ENCODE measurements around the gene PTPRU. TPM values are rescaled to one million over a fixed set of nuclear protein-coding genes. Genes with fewer than 3 reads are reported as not detected.

Gene PTPRU
- total RNA-seq, 1 experiment from 2014 or later: 40.7 TPM

DNA sequence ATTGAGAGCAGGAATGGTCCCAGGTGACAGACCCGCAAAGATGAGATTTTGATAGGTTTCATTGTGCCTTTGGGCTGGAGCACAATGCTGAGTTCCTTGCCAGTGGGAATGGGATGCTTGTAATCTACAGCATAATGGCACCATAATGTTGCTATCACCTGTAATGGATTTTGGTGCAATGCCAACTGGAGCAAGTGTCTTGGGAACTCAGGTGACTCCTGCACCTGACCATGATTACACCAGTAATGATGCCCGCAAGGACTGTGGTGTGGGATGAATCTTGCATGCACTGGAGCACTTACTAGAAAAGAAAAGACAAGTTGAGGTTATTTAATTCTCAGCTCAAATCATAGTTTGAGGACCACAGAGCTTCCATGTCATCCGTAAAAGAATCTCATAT is 96.7 kb downstream of the PTPRU start:
- H4K20me1 ChIP-seq (ENCODE audit: insufficient read depth): no peaks in the 10 kb centered on the region
- H3K79me2 ChIP-seq (ENCODE audit: insufficient read depth, low read length): no peaks in the 10 kb centered on the region
- H3K36me3 ChIP-seq (ENCODE audit: control insufficient read depth in 1 of 2, insufficient read depth in 2 of 2, low read length in 2 of 2): no peaks in the 10 kb centered on the region
- ATAC-seq (no peak), DNase-seq (ENCODE audit: low read depth, low spot score) (no peak)
- H3K4me3 ChIP-seq (replicated peaks in 1 of 2; ENCODE audit: low read depth in 1 of 2, low read length in 2 of 2): no peak overlapping the region
- H3K9me2 ChIP-seq (ENCODE audit: insufficient read depth): no peaks in the 10 kb centered on the region
- peaks cover 32% of the 10 kb centered on the region for H3K27me3 ChIP-seq (ENCODE audit: insufficient read depth, low read length)
- H3K9ac ChIP-seq (ENCODE audit: low read length): no peak overlapping the region
- TF ChIP-seq JUND (IDR thresholded peaks at IDR 0.05): no peak
- TF ChIP-seq, protein P1, sequence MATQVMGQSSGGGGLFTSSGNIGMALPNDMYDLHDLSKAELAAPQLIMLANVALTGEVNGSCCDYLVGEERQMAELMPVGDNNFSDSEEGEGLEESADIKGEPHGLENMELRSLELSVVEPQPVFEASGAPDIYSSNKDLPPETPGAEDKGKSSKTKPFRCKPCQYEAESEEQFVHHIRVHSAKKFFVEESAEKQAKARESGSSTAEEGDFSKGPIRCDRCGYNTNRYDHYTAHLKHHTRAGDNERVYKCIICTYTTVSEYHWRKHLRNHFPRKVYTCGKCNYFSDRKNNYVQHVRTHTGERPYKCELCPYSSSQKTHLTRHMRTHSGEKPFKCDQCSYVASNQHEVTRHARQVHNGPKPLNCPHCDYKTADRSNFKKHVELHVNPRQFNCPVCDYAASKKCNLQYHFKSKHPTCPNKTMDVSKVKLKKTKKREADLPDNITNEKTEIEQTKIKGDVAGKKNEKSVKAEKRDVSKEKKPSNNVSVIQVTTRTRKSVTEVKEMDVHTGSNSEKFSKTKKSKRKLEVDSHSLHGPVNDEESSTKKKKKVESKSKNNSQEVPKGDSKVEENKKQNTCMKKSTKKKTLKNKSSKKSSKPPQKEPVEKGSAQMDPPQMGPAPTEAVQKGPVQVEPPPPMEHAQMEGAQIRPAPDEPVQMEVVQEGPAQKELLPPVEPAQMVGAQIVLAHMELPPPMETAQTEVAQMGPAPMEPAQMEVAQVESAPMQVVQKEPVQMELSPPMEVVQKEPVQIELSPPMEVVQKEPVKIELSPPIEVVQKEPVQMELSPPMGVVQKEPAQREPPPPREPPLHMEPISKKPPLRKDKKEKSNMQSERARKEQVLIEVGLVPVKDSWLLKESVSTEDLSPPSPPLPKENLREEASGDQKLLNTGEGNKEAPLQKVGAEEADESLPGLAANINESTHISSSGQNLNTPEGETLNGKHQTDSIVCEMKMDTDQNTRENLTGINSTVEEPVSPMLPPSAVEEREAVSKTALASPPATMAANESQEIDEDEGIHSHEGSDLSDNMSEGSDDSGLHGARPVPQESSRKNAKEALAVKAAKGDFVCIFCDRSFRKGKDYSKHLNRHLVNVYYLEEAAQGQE (IDR thresholded peaks at IDR 0.05; ENCODE audit: low read depth): no peak
- TF ChIP-seq ZNF274 (IDR thresholded peaks at IDR 0.05; ENCODE audit: low read depth, low read length): no peak
- no peak for TF ChIP-seq YY1 (IDR thresholded peaks at IDR 0.05; ENCODE audit: extremely low read depth, insufficient replicate concordance, low read depth, low read length)
- TF ChIP-seq CEBPB (IDR thresholded peaks at IDR 0.05; ENCODE audit: low read depth): no peak
- no peak for TF ChIP-seq EZH2 (IDR thresholded peaks at IDR 0.05)
- TF ChIP-seq, protein P2, sequence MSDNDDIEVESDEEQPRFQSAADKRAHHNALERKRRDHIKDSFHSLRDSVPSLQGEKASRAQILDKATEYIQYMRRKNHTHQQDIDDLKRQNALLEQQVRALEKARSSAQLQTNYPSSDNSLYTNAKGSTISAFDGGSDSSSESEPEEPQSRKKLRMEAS (IDR thresholded peaks at IDR 0.05): no peak
- TF ChIP-seq, protein P3, sequence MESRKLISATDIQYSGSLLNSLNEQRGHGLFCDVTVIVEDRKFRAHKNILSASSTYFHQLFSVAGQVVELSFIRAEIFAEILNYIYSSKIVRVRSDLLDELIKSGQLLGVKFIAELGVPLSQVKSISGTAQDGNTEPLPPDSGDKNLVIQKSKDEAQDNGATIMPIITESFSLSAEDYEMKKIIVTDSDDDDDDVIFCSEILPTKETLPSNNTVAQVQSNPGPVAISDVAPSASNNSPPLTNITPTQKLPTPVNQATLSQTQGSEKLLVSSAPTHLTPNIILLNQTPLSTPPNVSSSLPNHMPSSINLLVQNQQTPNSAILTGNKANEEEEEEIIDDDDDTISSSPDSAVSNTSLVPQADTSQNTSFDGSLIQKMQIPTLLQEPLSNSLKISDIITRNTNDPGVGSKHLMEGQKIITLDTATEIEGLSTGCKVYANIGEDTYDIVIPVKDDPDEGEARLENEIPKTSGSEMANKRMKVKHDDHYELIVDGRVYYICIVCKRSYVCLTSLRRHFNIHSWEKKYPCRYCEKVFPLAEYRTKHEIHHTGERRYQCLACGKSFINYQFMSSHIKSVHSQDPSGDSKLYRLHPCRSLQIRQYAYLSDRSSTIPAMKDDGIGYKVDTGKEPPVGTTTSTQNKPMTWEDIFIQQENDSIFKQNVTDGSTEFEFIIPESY (IDR thresholded peaks at IDR 0.05; ENCODE audit: extremely low read depth, insufficient replicate concordance, low read length): no peak
- no peak for TF ChIP-seq TCF7L2 (IDR thresholded peaks at IDR 0.05; ENCODE audit: borderline replicate concordance, extremely low read depth, insufficient read depth, insufficient read length)
- no peak for TF ChIP-seq ZFX (IDR thresholded peaks at IDR 0.05)
- TF ChIP-seq SIN3A (IDR thresholded peaks at IDR 0.05; ENCODE audit: low read depth): no peak
- TF ChIP-seq CBX3 (IDR thresholded peaks at IDR 0.05; ENCODE audit: low read depth): no peak
- TF ChIP-seq POLR2AphosphoS5 (IDR thresholded peaks at IDR 0.05; ENCODE audit: low read depth, low read length): no peak
- no peak for TF ChIP-seq SRF (IDR thresholded peaks at IDR 0.05; ENCODE audit: low read depth)
- no peak for TF ChIP-seq EGR1 (IDR thresholded peaks at IDR 0.05; ENCODE audit: low read depth)
- TF ChIP-seq EZH2phosphoT487 (IDR thresholded peaks at IDR 0.05; ENCODE audit: borderline replicate concordance): no peak
- TF ChIP-seq, protein P4, sequence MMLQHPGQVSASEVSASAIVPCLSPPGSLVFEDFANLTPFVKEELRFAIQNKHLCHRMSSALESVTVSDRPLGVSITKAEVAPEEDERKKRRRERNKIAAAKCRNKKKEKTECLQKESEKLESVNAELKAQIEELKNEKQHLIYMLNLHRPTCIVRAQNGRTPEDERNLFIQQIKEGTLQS (IDR thresholded peaks at IDR 0.05): no peak
- TF ChIP-seq SP1 (IDR thresholded peaks at IDR 0.05; ENCODE audit: low read depth): no peak
- TF ChIP-seq ELF1 (IDR thresholded peaks at IDR 0.05; ENCODE audit: borderline replicate concordance, low read depth): no peak
- TF ChIP-seq FOSL1 (IDR thresholded peaks at IDR 0.05; ENCODE audit: low read depth): no peak
- no peaks in the 10 kb centered on the region for H3K9me3 ChIP-seq (ENCODE audit: control insufficient read depth in 1 of 2, insufficient read depth in 1 of 2, low read depth in 1 of 2, low read length in 2 of 2)
- POLR2A ChIA-PET: no interaction called here
- H3K4me2 ChIP-seq (ENCODE audit: low read length): no peak overlapping the region
- H3K27ac ChIP-seq (ENCODE audit: low read depth, low read length): no peak overlapping the region
- CTCF ChIA-PET: interaction anchor here (1.3 to 1.4 kb wide), 2 partner anchors 63 to 94 kb away, joined by 3 read pairs; no protein-coding TSS in a partner anchor
- RAD21 ChIA-PET (ENCODE audit: low non-redundant PET in 1 of 2, low total read pairs in 2 of 2, uncharacterized antibody in 2 of 2, unreplicated experiment in 2 of 2): no interaction called here
- BruUV-seq (replicated peaks): no TSS peak
- H2AFZ ChIP-seq (ENCODE audit: low read depth, low read length, poor library complexity, severe bottlenecking): no peak overlapping the region
- intact Hi-C loops (cut with micrococcal nuclease): no loop called here
- no peaks in the 10 kb centered on the region for H3K4me1 ChIP-seq (ENCODE audit: control insufficient read depth in 1 of 2, insufficient read depth in 2 of 2, low read length in 2 of 2)
